Measurements from ENCODE around the gene KCNH3. TPM values are rescaled to one million over a fixed set of nuclear protein-coding genes. Genes with fewer than 3 reads are reported as not detected.

Gene KCNH3
- total and polyA plus RNA-seq, 7 experiments from 2014 or later: 0.99 to 5.3 (median 3.8) TPM

GRCh38 chr12:49552014-49552413 is 13.2 kb downstream of the KCNH3 start:
- POLR2A ChIA-PET: interaction anchor here (0.6 kb wide), 1 partner anchor 387 kb away, joined by 3 read pairs; no protein-coding TSS in a partner anchor

GRCh38 chr12:49552425-49552824 is 13.6 kb downstream of the KCNH3 start:
- DNase-seq (no peak), ATAC-seq (no peak)
- Histone ChIP-seq H3K27ac (ENCODE audit: low read depth, low read length) (no peak overlapping the region), H3K27me3 (ENCODE audit: control insufficient read depth in 2 of 2, insufficient read depth in 2 of 2, low read length in 2 of 2) (no peaks in the 10 kb centered on the region), H3K4me3 (ENCODE audit: low read length) (no peak overlapping the region), H3K9me3 (ENCODE audit: control insufficient read depth in 2 of 3, low read length in 3 of 3) (no peaks in the 10 kb centered on the region), H3K36me3 (ENCODE audit: control insufficient read depth in 2 of 3, insufficient read depth in 3 of 3, low read length in 3 of 3) (peaks cover 0 to 20% (median 0%) of the 10 kb centered on the region in 3 experiments), H3K4me1 (ENCODE audit: control insufficient read depth in 2 of 2, insufficient read depth in 2 of 2, low read length in 2 of 2) (peaks cover 0 to 11% of the 10 kb centered on the region in 2 donors)
- intact Hi-C loops (cut with micrococcal nuclease): loop anchor here in 1 of 2 donors (5.0 kb wide), 1 partner anchor 90 kb away; no protein-coding TSS in a partner anchor
- ChIA-PET POLR2A (interaction anchor here (1.8 kb wide), 1 partner anchor 15 kb away, joined by 7 read pairs; no protein-coding TSS in a partner anchor), CTCF (interaction anchor here (0.7 to 2.7 kb wide), 7 partner anchors 13 to 388 kb away, joined by 3 to 13 read pairs (median 7); partner anchors contain the start of gene KCNH3)
- Mint-ChIP-seq H3K27me3 (peaks cover 0 to 29% (median 5%) of the 10 kb centered on the region in 5 donors), H3K4me3 (no peak overlapping the region), H3K9me3 (no peaks in the 10 kb centered on the region), H3K27ac (peak overlapping the region in 4 of 9 donors; percentile 4 to 52 (median 21)), H3K36me3 (peaks cover 0 to 3% (median 0%) of the 10 kb centered on the region in 5 donors), H3K4me1 (peaks cover 6 to 22% (median 14%) of the 10 kb centered on the region in 7 donors)

More at GRCh38 chr12:49552014-49552413, 13.2 kb downstream of the KCNH3 start:
- Mint-ChIP-seq H3K4me3 (no peak overlapping the region), H3K27me3 (peaks cover 0 to 33% (median 5%) of the 10 kb centered on the region in 5 donors), H3K27ac (peak overlapping the region in 1 of 9 donors; percentile 4), H3K4me1 (peaks cover 6 to 22% (median 14%) of the 10 kb centered on the region in 7 donors), H3K36me3 (peaks cover 0 to 3% (median 0%) of the 10 kb centered on the region in 5 donors), H3K9me3 (no peaks in the 10 kb centered on the region)
- H3K27me3 ChIP-seq (ENCODE audit: control insufficient read depth in 2 of 2, insufficient read depth in 2 of 2, low read length in 2 of 2): no peaks in the 10 kb centered on the region
- no peak overlapping the region for H3K27ac ChIP-seq (ENCODE audit: low read depth, low read length)
- CTCF ChIA-PET: interaction anchor here (1.0 to 2.7 kb wide), 2 partner anchors 28 to 70 kb away, joined by 3 to 10 read pairs; no protein-coding TSS in a partner anchor
- H3K4me3 ChIP-seq (ENCODE audit: low read length): no peak overlapping the region
- peaks cover 0 to 11% of the 10 kb centered on the region in 2 donors for H3K4me1 ChIP-seq (ENCODE audit: control insufficient read depth in 2 of 2, insufficient read depth in 2 of 2, low read length in 2 of 2)
- DNase-seq: no peak
- H3K36me3 ChIP-seq (ENCODE audit: control insufficient read depth in 2 of 3, insufficient read depth in 3 of 3, low read length in 3 of 3): peaks cover 0 to 16% (median 0%) of the 10 kb centered on the region in 3 experiments
- intact Hi-C loops (cut with micrococcal nuclease): loop anchor here in 1 of 2 donors (5.0 kb wide), 1 partner anchor 90 kb away; no protein-coding TSS in a partner anchor
- ATAC-seq: no peak
- no peaks in the 10 kb centered on the region for H3K9me3 ChIP-seq (ENCODE audit: control insufficient read depth in 2 of 3, low read length in 3 of 3)

GRCh38 chr12:49552899-49553298 is 14.1 kb downstream of the KCNH3 start:
- no peak overlapping the region for H3K4me3 ChIP-seq (ENCODE audit: low read length)
- POLR2A ChIA-PET: interaction anchor here (1.5 to 1.8 kb wide), 2 partner anchors 10 to 14 kb away, joined by 7 to 8 read pairs; no protein-coding TSS in a partner anchor
- no peaks in the 10 kb centered on the region for H3K9me3 ChIP-seq (ENCODE audit: control insufficient read depth in 2 of 3, low read length in 3 of 3)
- intact Hi-C loops (cut with micrococcal nuclease): loop anchor here (1.0 to 5.0 kb wide), 9 partner anchors 12 to 195 kb away; partner anchors contain the start of genes FMNL3 (in 1 of the 2), MCRS1 (in 1 of the 2) and PRPF40B (in 1 of the 2)
- H3K4me3 Mint-ChIP-seq: no peak overlapping the region
- CTCF ChIA-PET: interaction anchor here (0.7 to 2.7 kb wide), 9 partner anchors 13 to 387 kb away, joined by 3 to 13 read pairs (median 7); partner anchors contain the start of gene KCNH3
- DNase-seq (no peak), ATAC-seq (no peak)
- H3K4me1 ChIP-seq (ENCODE audit: control insufficient read depth in 2 of 2, insufficient read depth in 2 of 2, low read length in 2 of 2): peaks cover 0 to 11% of the 10 kb centered on the region in 2 donors
- H3K27ac ChIP-seq (ENCODE audit: low read depth, low read length): no peak overlapping the region
- H3K36me3 Mint-ChIP-seq: peaks cover 0 to 3% (median 0%) of the 10 kb centered on the region in 5 donors
- peaks cover 0 to 27% (median 5%) of the 10 kb centered on the region in 5 donors for H3K27me3 Mint-ChIP-seq
- peaks cover 6 to 22% (median 12%) of the 10 kb centered on the region in 7 donors for H3K4me1 Mint-ChIP-seq
- peaks cover 0 to 25% (median 0%) of the 10 kb centered on the region in 3 experiments for H3K36me3 ChIP-seq (ENCODE audit: control insufficient read depth in 2 of 3, insufficient read depth in 3 of 3, low read length in 3 of 3)
- H3K9me3 Mint-ChIP-seq: no peaks in the 10 kb centered on the region
- no peaks in the 10 kb centered on the region for H3K27me3 ChIP-seq (ENCODE audit: control insufficient read depth in 2 of 2, insufficient read depth in 2 of 2, low read length in 2 of 2)
- H3K27ac Mint-ChIP-seq: peak overlapping the region in 3 of 9 donors; percentile 9 to 22 (median 20)

- ChIA-PET CTCF (interaction anchor here (0.7 to 2.7 kb wide), 10 partner anchors 14 to 256 kb away, joined by 3 to 13 read pairs (median 6); partner anchors contain the start of gene KCNH3), POLR2A (interaction anchor here (0.8 to 1.8 kb wide), 5 partner anchors 9 to 195 kb away, joined by 3 to 8 read pairs (median 3); partner anchors contain the start of gene PRPF40B)
- no peak overlapping the region for H3K4me3 Mint-ChIP-seq
- H3K36me3 ChIP-seq (ENCODE audit: control insufficient read depth in 2 of 3, insufficient read depth in 3 of 3, low read length in 3 of 3): peaks cover 0 to 31% (median 3%) of the 10 kb centered on the region in 3 experiments
- no peaks in the 10 kb centered on the region for H3K27me3 ChIP-seq (ENCODE audit: control insufficient read depth in 2 of 2, insufficient read depth in 2 of 2, low read length in 2 of 2)
- H3K4me1 ChIP-seq (ENCODE audit: control insufficient read depth in 2 of 2, insufficient read depth in 2 of 2, low read length in 2 of 2): peaks cover 0 to 6% of the 10 kb centered on the region in 2 donors
- H3K36me3 Mint-ChIP-seq: peaks cover 0 to 3% (median 0%) of the 10 kb centered on the region in 5 donors
- H3K4me3 ChIP-seq (ENCODE audit: low read length): no peak overlapping the region
- DNase-seq (peak in 6 of 9 donors; percentile 33 to 61 (median 48)), ATAC-seq (peak; percentile 68)
- peak overlapping the region in 2 of 9 donors; percentile 9 to 24 for H3K27ac Mint-ChIP-seq
- H3K27me3 Mint-ChIP-seq: peaks cover 0 to 20% (median 0%) of the 10 kb centered on the region in 5 donors
- no peak overlapping the region for H3K27ac ChIP-seq (ENCODE audit: low read depth, low read length)
- no peaks in the 10 kb centered on the region for H3K9me3 ChIP-seq (ENCODE audit: control insufficient read depth in 2 of 3, low read length in 3 of 3)
- H3K9me3 Mint-ChIP-seq: no peaks in the 10 kb centered on the region
- H3K4me1 Mint-ChIP-seq: peaks cover 5 to 22% (median 8%) of the 10 kb centered on the region in 7 donors
- intact Hi-C loops (cut with micrococcal nuclease): loop anchor here (1.0 to 5.0 kb wide), 9 partner anchors 12 to 195 kb away; partner anchors contain the start of genes FMNL3 (in 1 of the 2), MCRS1 (in 1 of the 2) and PRPF40B (in 1 of the 2)
Measured at GRCh38 chr12:49553512-49554088, 14.8 kb downstream of the KCNH3 start.

GRCh38 chr12:49554266-49554665 is 15.4 kb downstream of the KCNH3 start:
- peaks cover 5 to 22% (median 6%) of the 10 kb centered on the region in 7 donors for H3K4me1 Mint-ChIP-seq
- no peak overlapping the region for H3K27ac Mint-ChIP-seq
- peaks cover 0 to 17% (median 0%) of the 10 kb centered on the region in 5 donors for H3K27me3 Mint-ChIP-seq
- intact Hi-C loops (cut with micrococcal nuclease): loop anchor here in 1 of 2 donors (5.0 kb wide), 1 partner anchor 88 kb away; no protein-coding TSS in a partner anchor
- DNase-seq (no peak), ATAC-seq (no peak)
- H3K27me3 ChIP-seq (ENCODE audit: control insufficient read depth in 2 of 2, insufficient read depth in 2 of 2, low read length in 2 of 2): no peaks in the 10 kb centered on the region
- H3K36me3 ChIP-seq (ENCODE audit: control insufficient read depth in 2 of 3, insufficient read depth in 3 of 3, low read length in 3 of 3): peaks cover 0 to 37% (median 5%) of the 10 kb centered on the region in 3 experiments
- no peaks in the 10 kb centered on the region for H3K9me3 Mint-ChIP-seq
- no peaks in the 10 kb centered on the region for H3K9me3 ChIP-seq (ENCODE audit: control insufficient read depth in 2 of 3, low read length in 3 of 3)
- no peak overlapping the region for H3K4me3 Mint-ChIP-seq
- H3K36me3 Mint-ChIP-seq: peaks cover 0 to 9% (median 3%) of the 10 kb centered on the region in 5 donors
- H3K4me1 ChIP-seq (ENCODE audit: control insufficient read depth in 2 of 2, insufficient read depth in 2 of 2, low read length in 2 of 2): peaks cover 0 to 4% of the 10 kb centered on the region in 2 donors
- CTCF ChIA-PET: interaction anchor here (0.7 to 2.7 kb wide), 9 partner anchors 17 to 257 kb away, joined by 3 to 13 read pairs (median 6); no protein-coding TSS in a partner anchor
- POLR2A ChIA-PET: interaction anchor here (0.8 to 1.8 kb wide), 5 partner anchors 8 to 196 kb away, joined by 3 to 8 read pairs (median 3); partner anchors contain the start of gene PRPF40B
- no peak overlapping the region for H3K4me3 ChIP-seq (ENCODE audit: low read length)
- no peak overlapping the region for H3K27ac ChIP-seq (ENCODE audit: low read depth, low read length)

All from naive thymus-derived CD4-positive, alpha-beta T cell (primary cell).